EL (cell line): ENCODE measurements around the gene IKZF1.
A peak's percentile ranks its signal among the peaks of the same experiment; 100 is the strongest.

Experiments used
- DNase-seq: peaks from one replicate; pipeline ENCODE4 v3.0.0-alpha.2; 2016

IKZF1 gene

DNA sequence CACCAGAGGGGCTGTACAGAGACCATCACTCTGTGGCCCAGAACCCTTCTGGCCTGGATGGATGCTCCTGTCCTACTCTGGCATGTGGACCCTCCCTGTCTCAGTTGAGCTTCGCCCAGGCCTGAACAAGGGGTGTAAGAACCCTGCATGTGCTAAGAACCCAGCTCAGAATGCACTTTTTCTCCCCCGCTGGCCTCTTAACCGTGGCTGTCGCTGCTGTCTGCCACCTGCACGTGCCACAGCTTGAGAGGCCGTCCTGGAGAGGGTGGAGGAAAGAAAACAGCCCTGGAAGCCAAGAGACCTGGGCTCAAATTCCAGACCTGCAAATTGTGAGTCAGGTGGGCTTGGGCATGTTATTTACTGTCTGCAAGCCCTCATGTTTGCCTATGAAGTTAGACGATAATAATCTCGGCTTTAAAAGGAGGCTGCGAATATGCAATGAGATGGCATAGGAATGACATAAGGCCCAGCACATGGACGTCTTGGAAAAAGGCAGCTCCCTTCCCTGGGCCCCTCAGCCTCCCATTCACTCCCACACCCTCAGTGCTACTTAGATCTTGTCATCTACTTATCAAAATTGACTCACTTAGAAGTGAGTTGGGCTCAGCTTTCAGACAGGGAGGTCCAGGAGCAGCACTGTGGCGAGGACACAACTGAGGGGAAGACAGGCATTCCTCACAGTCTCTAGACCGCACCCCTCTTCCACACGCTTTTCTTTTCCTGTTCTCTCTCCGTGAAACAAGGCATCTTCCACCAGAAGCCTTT, 114.2 kb downstream of the IKZF1 start:
- DNase-seq: no peak

GRCh38 chr7:50421043-50421442, 116.5 kb downstream of the IKZF1 start:
- DNase-seq: no peak

DNA sequence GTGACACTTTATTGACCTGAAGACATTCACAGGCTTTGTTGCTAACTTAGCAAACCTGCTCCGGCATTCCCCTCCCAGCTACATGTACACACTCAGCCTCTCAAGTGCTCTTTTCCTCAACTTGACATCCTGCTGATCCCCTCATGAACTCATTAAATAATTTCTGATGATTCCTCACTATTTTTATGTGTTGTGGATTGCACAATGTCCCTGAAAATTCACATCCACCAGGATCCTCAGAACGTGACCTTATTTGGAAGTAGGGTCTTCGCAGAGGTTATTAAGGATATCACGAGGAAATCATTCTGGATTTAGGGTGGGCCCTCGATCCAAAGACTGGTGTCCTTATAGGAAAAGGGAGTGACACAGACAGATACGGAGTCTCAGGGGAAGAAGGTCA, 118.3 kb downstream of the IKZF1 start:
- DNase-seq: no peak

GRCh38 chr7:50423860-50424259, 119.3 kb downstream of the IKZF1 start:
- no peak for DNase-seq

GRCh38 chr7:50425318-50425717, 120.8 kb downstream of the IKZF1 start:
- DNase-seq: no peak

GRCh38 chr7:50426280-50427045, 121.9 kb downstream of the IKZF1 start:
- DNase-seq: no peak

DNA sequence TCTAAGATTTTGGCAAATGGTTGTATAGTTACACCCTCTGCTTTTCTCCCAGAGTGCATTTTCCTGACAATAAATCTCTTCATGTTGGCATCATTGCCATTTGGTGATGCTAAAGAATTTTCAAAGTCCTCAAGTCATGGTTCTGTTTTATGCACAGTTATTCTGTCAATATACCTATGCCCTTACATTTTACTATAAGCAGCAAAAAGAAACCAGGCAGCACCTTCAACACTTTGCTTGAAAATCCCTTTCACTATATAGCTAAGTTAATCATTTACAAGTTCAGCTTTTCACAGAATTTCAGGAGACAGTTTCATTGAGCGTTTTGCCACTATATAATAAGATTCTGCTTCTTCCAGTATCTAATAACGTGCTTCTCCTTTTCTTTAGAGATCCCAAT, 123.0 kb downstream of the IKZF1 start:
- no peak for DNase-seq

GRCh38 chr7:50428911-50429310, 124.4 kb downstream of the IKZF1 start:
- DNase-seq: no peak

DNA sequence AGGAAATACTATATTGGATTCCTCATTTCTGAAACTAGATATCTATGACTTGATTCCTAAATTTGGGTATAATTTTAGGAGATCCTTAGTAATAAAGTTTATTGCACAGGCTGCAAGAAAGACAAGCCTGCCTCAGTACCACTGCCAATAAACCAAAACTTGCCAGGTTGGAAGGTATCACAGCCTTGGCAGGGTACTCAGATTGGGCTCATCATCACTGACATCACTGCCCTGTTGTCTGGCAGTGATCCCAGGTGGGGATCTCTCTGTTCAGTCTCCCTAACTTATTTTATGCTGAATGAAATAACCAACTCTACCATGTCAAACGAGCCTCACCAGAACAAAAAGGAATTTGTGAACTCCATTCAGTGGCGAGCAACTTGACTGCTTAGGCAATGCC, 126.8 kb downstream of the IKZF1 start:
- DNase-seq: no peak

GRCh38 chr7:50431722-50432305, 127.3 kb downstream of the IKZF1 start:
- no peak for DNase-seq

GRCh38 chr7:50436133-50436806, 131.8 kb downstream of the IKZF1 start:
- peak; percentile 89 for DNase-seq

- peak; percentile 68 for DNase-seq
Measured at GRCh38 chr7:50446542-50446960, 142.0 kb downstream of the IKZF1 start.

DNA sequence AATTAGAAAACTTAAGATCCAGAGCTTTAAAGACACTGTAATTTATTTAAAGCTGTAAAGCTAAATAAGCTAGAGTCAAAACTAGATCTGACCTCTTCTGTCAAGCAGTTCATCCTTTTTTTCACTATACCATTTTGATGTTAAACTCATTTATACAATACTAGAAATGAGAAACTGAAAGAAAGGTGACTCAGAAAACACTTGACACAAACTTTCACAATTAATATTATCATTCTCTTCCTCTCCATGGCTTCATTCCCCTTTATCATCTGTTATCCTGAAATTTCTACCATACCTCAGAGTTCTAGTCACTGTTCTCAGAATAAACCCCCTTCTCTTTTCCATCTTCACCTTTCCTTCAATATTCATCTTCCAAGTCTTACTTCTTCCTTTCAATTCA, 144.3 kb downstream of the IKZF1 start:
- DNase-seq: no peak

DNA sequence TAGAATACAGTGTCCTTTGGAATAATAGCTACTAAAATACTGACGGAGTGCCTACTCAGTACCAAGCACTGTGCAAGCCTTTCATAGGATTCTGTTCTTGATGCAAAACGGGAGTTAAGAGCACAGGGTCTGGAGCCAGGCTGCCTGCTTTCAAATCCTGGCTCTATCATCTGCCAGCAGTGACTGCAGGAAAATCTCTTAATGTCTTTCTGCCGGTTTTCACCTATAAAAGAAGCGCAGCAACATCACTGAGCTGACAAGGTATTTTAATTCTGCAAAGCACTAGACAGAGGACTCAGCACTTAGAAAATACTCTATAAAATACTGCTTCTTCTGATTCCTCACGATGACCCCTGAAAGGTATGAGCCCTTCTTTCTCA, 145.0 kb downstream of the IKZF1 start:
- DNase-seq: no peak

DNA sequence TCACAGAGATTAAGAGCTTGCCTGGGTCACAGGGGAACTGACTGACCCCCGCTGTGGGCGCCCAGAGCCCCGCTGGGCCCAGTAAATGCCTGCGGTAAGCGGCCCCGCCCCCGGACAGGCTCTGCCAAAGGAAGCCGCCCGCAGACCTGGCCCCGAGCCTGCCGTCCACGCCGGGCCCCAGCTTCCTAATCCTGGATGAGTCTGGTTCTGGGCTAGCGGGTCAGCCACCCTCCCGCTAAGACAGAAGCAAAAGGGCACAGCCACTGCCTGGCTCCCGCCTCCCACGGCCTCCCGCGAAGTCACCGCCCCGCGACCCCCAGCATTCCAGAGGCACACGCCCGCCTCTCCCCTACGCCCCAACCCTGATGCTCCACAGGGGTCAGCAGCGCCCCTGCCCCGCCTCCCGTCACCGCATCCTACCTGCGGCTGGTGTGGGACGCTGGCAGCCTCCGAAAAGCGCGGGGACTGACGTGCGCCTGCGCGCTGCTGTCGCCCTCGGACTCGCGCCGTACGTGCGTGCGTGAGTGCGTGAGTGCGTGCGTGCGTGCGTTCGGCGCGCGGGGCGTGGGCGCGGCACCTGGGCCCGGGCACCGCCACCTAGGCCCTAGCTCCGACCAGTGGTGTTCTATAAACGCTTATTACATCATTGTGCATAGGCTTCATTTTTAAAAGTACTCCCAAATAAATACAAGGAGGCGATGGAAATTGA, 145.5 kb downstream of the IKZF1 start, which contains the start of gene FIGNL1:
TSS of gene FIGNL1 (minus strand) at position 470 of the 709 bp plus-strand sequence. CDS start 3,063 bp downstream, outside the sequence.
- DNase-seq: peak; percentile 76

DNA sequence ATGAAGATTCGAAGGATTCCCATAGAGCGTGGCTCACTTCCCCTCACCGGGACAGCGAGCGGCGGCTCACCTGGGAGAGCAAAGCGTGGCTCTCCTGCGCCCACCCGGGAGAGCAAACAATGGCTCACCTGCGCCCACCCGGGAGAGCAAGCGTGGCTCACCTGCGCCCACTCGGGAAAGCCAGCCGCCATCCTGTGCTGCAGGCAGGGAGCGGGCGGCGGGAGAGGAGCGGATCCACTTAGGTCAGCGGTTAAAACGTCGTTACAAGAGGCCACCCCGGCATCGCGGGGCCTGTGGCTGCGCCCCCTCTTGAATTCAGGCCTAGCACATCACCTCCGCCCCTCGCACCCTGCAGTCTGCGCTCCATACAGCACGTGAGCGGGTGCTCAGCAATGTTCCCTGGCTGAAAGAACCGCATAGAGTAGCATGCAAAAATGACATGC, 146.1 kb downstream of the IKZF1 start:
- no peak for DNase-seq
